Measurements from ENCODE around the gene PRKCE. TPM values are rescaled to one million over a fixed set of nuclear protein-coding genes. Genes with fewer than 3 reads are reported as not detected.

PRKCE gene
- total RNA-seq, 1 experiment from 2014 or later: 14.0 TPM

- Histone ChIP-seq H3K9me3 (ENCODE audit: control insufficient read depth, insufficient read depth, low read depth, low read length) (no peaks in the 10 kb centered on the region), H3K4me1 (ENCODE audit: control insufficient read depth, insufficient read depth, low read length) (no peaks in the 10 kb centered on the region), H3K27ac (ENCODE audit: low read length) (no peak overlapping the region), H3K4me3 (ENCODE audit: low read depth in 2 of 2, low read length in 2 of 2) (no peak overlapping the region), H3K27me3 (ENCODE audit: control insufficient read depth, insufficient read depth, low read length) (peaks cover 14% of the 10 kb centered on the region; the same call in 1 of the 2 replicates), H3K36me3 (ENCODE audit: control insufficient read depth, insufficient read depth, low read length) (no peaks in the 10 kb centered on the region)
- CTCF ChIA-PET: no interaction called here
- BruUV-seq (replicated peaks): no TSS peak
- intact Hi-C loops (cut with micrococcal nuclease; ENCODE audit: unreplicated experiment): no loop called here
- DNase-seq (ENCODE audit: low read depth, low spot score): no peak
- no peak for ATAC-seq
- in situ Hi-C loops (cut with HindIII; ENCODE audit: low pct_unique_long_range_greater_than_20kb, low sequenced_read_pairs): no loop called here
- POLR2A ChIA-PET: interaction anchor here (0.7 kb wide), 1 partner anchor 67 kb away, joined by 5 read pairs; no protein-coding TSS in a partner anchor
- TF ChIP-seq TCF7L2 (IDR thresholded peaks at IDR 0.05; ENCODE audit: low read depth, low read length) (no peak), REST (IDR thresholded peaks at IDR 0.05; ENCODE audit: insufficient read depth in 1 of 2, low read depth in 2 of 2, low read length in 1 of 2) (no peak), CTCF (IDR thresholded peaks at IDR 0.05) (no peak), POLR2AphosphoS5 (IDR thresholded peaks at IDR 0.05; ENCODE audit: low read depth, low read length) (no peak), SIN3A (IDR thresholded peaks at IDR 0.05; ENCODE audit: borderline replicate concordance, insufficient read depth, low read depth, low read length) (no peak)
Measured at GRCh38 chr2:45631955-45632354, 19.5 kb upstream of the PRKCE start.

GRCh38 chr2:45634223-45634622 is 17.3 kb upstream of the PRKCE start:
- Histone ChIP-seq H3K9me3 (ENCODE audit: control insufficient read depth, insufficient read depth, low read depth, low read length) (no peaks in the 10 kb centered on the region), H3K27ac (ENCODE audit: low read length) (no peak overlapping the region), H3K4me1 (ENCODE audit: control insufficient read depth, insufficient read depth, low read length) (no peaks in the 10 kb centered on the region), H3K4me3 (ENCODE audit: low read depth in 2 of 2, low read length in 2 of 2) (no peak overlapping the region), H3K27me3 (ENCODE audit: control insufficient read depth, insufficient read depth, low read length) (peaks cover 17% of the 10 kb centered on the region; the same call in 1 of the 2 replicates), H3K36me3 (ENCODE audit: control insufficient read depth, insufficient read depth, low read length) (no peaks in the 10 kb centered on the region)
- intact Hi-C loops (cut with micrococcal nuclease; ENCODE audit: unreplicated experiment): no loop called here
- no peak for DNase-seq (ENCODE audit: low read depth, low spot score)
- no TSS peak for BruUV-seq (replicated peaks)
- TF ChIP-seq REST (IDR thresholded peaks at IDR 0.05; ENCODE audit: insufficient read depth in 1 of 2, low read depth in 2 of 2, low read length in 1 of 2) (no peak), CTCF (IDR thresholded peaks at IDR 0.05) (no peak), TCF7L2 (IDR thresholded peaks at IDR 0.05; ENCODE audit: low read depth, low read length) (no peak), SIN3A (IDR thresholded peaks at IDR 0.05; ENCODE audit: borderline replicate concordance, insufficient read depth, low read depth, low read length) (no peak), POLR2AphosphoS5 (IDR thresholded peaks at IDR 0.05; ENCODE audit: low read depth, low read length) (no peak)
- ChIA-PET POLR2A (no interaction called here), CTCF (no interaction called here)
- ATAC-seq: no peak
- in situ Hi-C loops (cut with HindIII; ENCODE audit: low pct_unique_long_range_greater_than_20kb, low sequenced_read_pairs): no loop called here
